Calu3 (cell line): Measurements from ENCODE around the gene ULK4. TPM values are rescaled to one million over a fixed set of nuclear protein-coding genes. Genes with fewer than 3 reads are reported as not detected.

Source experiments
- BruUV-seq: library from RNA; stranded (reverse); fragments of 400-500 nt; replicated peaks from 2 replicates; lab custom pipeline; 2021; lab: Mats Ljungman, UMichigan
- CTCF ChIA-PET: fragments of 300-600 bp; sonication (Branson Sonifier 250); formaldehyde crosslinking; loops from one replicate; lab custom pipeline; 2022; ENCODE audit warnings: antibody characterized with exemption; lab: Charles Lee
- DNase-seq: peaks from one replicate; pipeline ENCODE4 v3.0.0; 2022
- H3K27ac Mint-ChIP-seq: one replicate; pipeline ENCODE4 v1.8.0; 2022; ENCODE audit warnings: mixed read lengths; ENCODE audit not compliant: unreplicated experiment
- H3K27me3 Mint-ChIP-seq: one replicate; pipeline ENCODE4 v1.8.0; 2022; ENCODE audit warnings: mixed read lengths; ENCODE audit not compliant: unreplicated experiment
- H3K36me3 Mint-ChIP-seq: one replicate; pipeline ENCODE4 v1.8.0; 2022; ENCODE audit warnings: mild to moderate bottlenecking, moderate library complexity, mixed read lengths; ENCODE audit not compliant: insufficient read depth, unreplicated experiment
- H3K4me1 Mint-ChIP-seq: one replicate; pipeline ENCODE4 v1.8.0; 2022; ENCODE audit warnings: mild to moderate bottlenecking, low read depth, mixed read lengths; ENCODE audit not compliant: unreplicated experiment
- H3K4me3 Mint-ChIP-seq: one replicate; pipeline ENCODE4 v1.8.0; 2022; ENCODE audit warnings: mild to moderate bottlenecking, low read depth, moderate library complexity, mixed read lengths; ENCODE audit not compliant: unreplicated experiment
- H3K9me3 Mint-ChIP-seq: one replicate; pipeline ENCODE4 v1.8.0; 2022; ENCODE audit warnings: low read depth, mixed read lengths; ENCODE audit not compliant: unreplicated experiment
- CTCF ChIP-seq: fragments of 200-600 bp; IDR thresholded peaks from one replicate; pipeline ENCODE4 v1.8.0; 2022; ENCODE audit warnings: antibody characterized with exemption; ENCODE audit not compliant: unreplicated experiment
- intact Hi-C: fragments of 100-400 bp; cut with micrococcal nuclease; formaldehyde crosslinking; loops from one replicate; pipeline ENCODE4 v1.10.0; 2022; ENCODE audit not compliant: unreplicated experiment
- total RNA-seq: library from RNA; stranded (reverse); gene quantifications from 2 replicates; pipeline ENCODE4 v1.2.3, GENCODE V29; 2022

Gene ULK4
- total RNA-seq, 1 experiment from 2014 or later = 8.7 TPM

- Mint-ChIP-seq H3K4me3 (no peak overlapping the region), H3K4me1 (no peaks in the 10 kb centered on the region), H3K27ac (no peak overlapping the region), H3K9me3 (no peaks in the 10 kb centered on the region), H3K36me3 (no peaks in the 10 kb centered on the region), H3K27me3 (no peaks in the 10 kb centered on the region)
- CTCF ChIA-PET = no interaction called here
- no TSS peak for BruUV-seq
- TF ChIP-seq CTCF = no peak
- intact Hi-C loops = no loop called here
- no peak for DNase-seq
Measured at GRCh38 chr3:41900265-41900664, 61.6 kb downstream of the ULK4 start.

- no peak overlapping the region for H3K4me3 Mint-ChIP-seq
- no TSS peak for BruUV-seq
- H3K9me3 Mint-ChIP-seq = no peaks in the 10 kb centered on the region
- no peak for DNase-seq
- no peak overlapping the region for H3K27ac Mint-ChIP-seq
- intact Hi-C loops = loop anchor here (10.0 kb wide), 1 partner anchor 116 kb away; no protein-coding TSS in a partner anchor
- no peaks in the 10 kb centered on the region for H3K36me3 Mint-ChIP-seq
- CTCF ChIA-PET = no interaction called here
- no peaks in the 10 kb centered on the region for H3K27me3 Mint-ChIP-seq
- no peaks in the 10 kb centered on the region for H3K4me1 Mint-ChIP-seq
- no peak for TF ChIP-seq CTCF
Measured at GRCh38 chr3:41898631-41899030, 63.3 kb downstream of the ULK4 start.

- Mint-ChIP-seq H3K27me3 (no peaks in the 10 kb centered on the region), H3K4me1 (no peaks in the 10 kb centered on the region), H3K27ac (no peak overlapping the region), H3K9me3 (peaks cover 6% of the 10 kb centered on the region), H3K4me3 (no peak overlapping the region), H3K36me3 (no peaks in the 10 kb centered on the region)
- no TSS peak for BruUV-seq
- peak; percentile 45 for DNase-seq
- CTCF ChIA-PET = no interaction called here
- intact Hi-C loops = loop anchor here (1.0 to 10.0 kb wide), 4 partner anchors 121 to 288 kb away; no protein-coding TSS in a partner anchor
- TF ChIP-seq CTCF = no peak
Measured at GRCh38 chr3:41893977-41894376, 67.9 kb downstream of the ULK4 start.

GRCh38 chr3:41888368-41889076 is 73.4 kb downstream of the ULK4 start:
- CTCF ChIA-PET = no interaction called here
- BruUV-seq = no TSS peak
- intact Hi-C loops = no loop called here
- H3K4me3 Mint-ChIP-seq = no peak overlapping the region
- no peak for DNase-seq
- no peaks in the 10 kb centered on the region for H3K36me3 Mint-ChIP-seq
- H3K27me3 Mint-ChIP-seq = no peaks in the 10 kb centered on the region
- no peak for TF ChIP-seq CTCF
- H3K4me1 Mint-ChIP-seq = peaks cover 7% of the 10 kb centered on the region
- H3K27ac Mint-ChIP-seq = no peak overlapping the region
- H3K9me3 Mint-ChIP-seq = peaks cover 6% of the 10 kb centered on the region
